Keratinocyte (primary cell): Measurements from ENCODE around the gene SIX6.

Experiments used
- CTCF ChIP-seq, 3 experiments: IDR thresholded peaks in 1 of 3; conservative IDR thresholded peaks in 1 of 3; optimal IDR thresholded peaks in 1 of 3; 2 replicates in 2 of 3; 3 replicates in 1 of 3; pipeline versions ENCODE3 to v1.5.1; 2011; ENCODE audit warnings: low read length in 3 of 3, mild to moderate bottlenecking in 3 of 3, moderate library complexity in 2 of 3, control low read depth in 1 of 3, inconsistent platforms in 1 of 3; ENCODE audit not compliant: insufficient read depth in 2 of 3; ENCODE audit errors: extremely low read depth in 1 of 3
- EZH2 ChIP-seq: IDR thresholded peaks from one replicate; pipeline ENCODE4 v1.6.1; 2012; ENCODE audit warnings: inconsistent platforms, mild to moderate bottlenecking, low read length, moderate library complexity

- TF ChIP-seq CTCF (optimal IDR thresholded peaks at IDR 0.05 in 1 of 3, IDR thresholded peaks at IDR 0.05 in 1 of 3, conservative IDR thresholded peaks at IDR 0.05 in 1 of 3; ENCODE audit: extremely low read depth in 1 of 3, insufficient read depth in 2 of 3, low read length in 3 of 3) (no peak), EZH2 (no peak)
Observed at GRCh38 chr14:60506462-60506984, 2.4 kb upstream of the SIX6 start.
